DMS53 (cell line): ENCODE measurements around the gene PPA2.

Experiments used
- DNase-seq: peaks from one replicate; lab custom pipeline; 2025; lab: John Stamatoyannopoulos, UW

Gene PPA2

GRCh38 chr4:105389167-105389566, 84.7 kb downstream of the PPA2 start:
- no peak for DNase-seq

GRCh38 chr4:105387466-105387865, 86.4 kb downstream of the PPA2 start:
- DNase-seq = no peak

GRCh38 chr4:105386012-105386411, 87.8 kb downstream of the PPA2 start:
- DNase-seq = no peak

GRCh38 chr4:105374071-105374470, 99.8 kb downstream of the PPA2 start:
- DNase-seq = no peak

- no peak for DNase-seq
Observed at GRCh38 chr4:105373324-105373723, 100.5 kb downstream of the PPA2 start.

GRCh38 chr4:105369988-105370387, 103.9 kb downstream of the PPA2 start:
- no peak for DNase-seq

- no peak for DNase-seq
Observed at GRCh38 chr4:105361053-105361452, 112.8 kb downstream of the PPA2 start.

GRCh38 chr4:105357258-105357980, 116.4 kb downstream of the PPA2 start:
- no peak for DNase-seq

- DNase-seq = no peak
Observed at GRCh38 chr4:105356194-105356593, 117.7 kb downstream of the PPA2 start.

GRCh38 chr4:105352826-105353225, 121.0 kb downstream of the PPA2 start:
- no peak for DNase-seq

GRCh38 chr4:105351861-105352260, 122.0 kb downstream of the PPA2 start:
- DNase-seq = no peak

GRCh38 chr4:105350859-105351490, 122.9 kb downstream of the PPA2 start:
- no peak for DNase-seq

- no peak for DNase-seq
Observed at GRCh38 chr4:105348719-105349118, 125.1 kb downstream of the PPA2 start.

GRCh38 chr4:105346869-105347268, 127.0 kb downstream of the PPA2 start:
- no peak for DNase-seq

- DNase-seq = no peak
Observed at GRCh38 chr4:105345838-105346237, 128.0 kb downstream of the PPA2 start.

GRCh38 chr4:105345358-105345757, 128.5 kb downstream of the PPA2 start:
- peak; percentile 3 for DNase-seq

GRCh38 chr4:105344141-105344540, 129.7 kb downstream of the PPA2 start:
- no peak for DNase-seq

- DNase-seq = no peak
Observed at GRCh38 chr4:105343146-105343931, 130.5 kb downstream of the PPA2 start.

GRCh38 chr4:105329081-105329480, 144.8 kb downstream of the PPA2 start:
- DNase-seq = no peak

- DNase-seq = no peak
Observed at GRCh38 chr4:105327956-105328355, 145.9 kb downstream of the PPA2 start.

- no peak for DNase-seq
Observed at GRCh38 chr4:105327222-105327621, 146.6 kb downstream of the PPA2 start.
